ENCODE data around the gene CCRL2. TPM values are rescaled to one million over a fixed set of nuclear protein-coding genes. Genes with fewer than 3 reads are reported as not detected.

Gene CCRL2
- 0.13 to 0.26 TPM (median 0.22 TPM) in 4 of 5 replicates, not detected in the other for total RNA-seq (2022; extraction: Qiagen RNA extraction; ENCODE audit: low read depth)

DNA sequence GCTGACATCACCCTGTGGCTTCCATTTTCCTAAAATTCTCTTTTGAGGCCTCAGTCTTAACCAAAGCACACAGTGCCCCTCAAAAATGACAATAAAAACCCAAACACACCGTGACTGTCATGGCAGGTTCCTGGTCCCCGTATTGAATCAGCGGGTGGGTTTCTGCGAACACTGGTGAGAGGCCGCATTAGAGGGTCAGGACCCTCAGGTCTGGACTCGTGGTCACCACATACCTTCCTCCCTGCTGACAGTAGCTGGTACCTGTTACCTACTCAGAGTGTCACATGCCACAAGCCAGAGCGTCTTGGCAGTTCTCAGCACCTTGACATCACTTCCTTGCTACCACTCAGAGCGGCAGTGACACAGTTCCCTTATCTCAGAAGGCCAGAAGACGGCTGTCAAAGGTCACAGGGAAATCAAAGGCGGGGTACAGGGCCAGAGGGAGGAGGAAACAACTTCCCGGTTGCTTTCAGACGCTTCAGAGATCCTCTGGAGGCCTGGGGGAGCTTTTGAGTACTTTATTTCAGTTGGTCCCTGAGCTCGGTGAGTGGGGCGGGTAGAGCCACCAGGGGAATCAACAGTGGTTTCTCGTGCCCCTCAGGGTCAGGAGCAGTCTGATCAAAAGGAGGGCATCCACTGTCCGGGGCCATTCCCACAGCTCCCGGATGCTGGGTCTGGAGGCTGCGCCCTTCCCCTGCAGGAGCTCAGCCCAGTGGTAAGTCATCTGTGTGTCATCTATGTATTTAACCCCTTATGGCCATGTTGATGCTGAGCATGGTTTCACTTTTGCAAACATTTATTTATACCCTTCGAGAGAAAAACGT lies at the start of gene CCRL2, which contains the start of gene CCR5AS:
TSS of gene CCRL2 (plus strand) at position 472 of the 824 bp plus-strand sequence. CDS start 821 bp downstream, outside the sequence.
TSS of gene CCR5AS (minus strand) at position 279 of the 824 bp plus-strand sequence.

GRCh38 chr3:46370839-46371518 lies 36.1 kb upstream of the CCRL2 start, which contains the start of gene CCR5:
CCR5 (plus strand) TSS chr3:46370946; CDS start chr3:46372903, 1,957 bp downstream.

Other genes with a start within 250 kb of the CCRL2 start
- not detected in 5 replicates for gene CCR1, start 198.9 kb upstream of the CCRL2 start, total RNA-seq (2022; extraction: Qiagen RNA extraction; ENCODE audit: low read depth)
- gene CCR3, start 164.8 kb upstream of the CCRL2 start, total RNA-seq (2022; extraction: Qiagen RNA extraction; ENCODE audit: low read depth) = not detected in 5 replicates
- not detected in 5 replicates for gene CCR2, start 53.1 kb upstream of the CCRL2 start, total RNA-seq (2022; extraction: Qiagen RNA extraction; ENCODE audit: low read depth)
- gene CCR5, start 36.3 kb upstream of the CCRL2 start, total RNA-seq (2022; extraction: Qiagen RNA extraction; ENCODE audit: low read depth) = not detected in 5 replicates
- gene LTF, start 57.6 kb downstream of the CCRL2 start, total RNA-seq (2022; extraction: Qiagen RNA extraction; ENCODE audit: low read depth) = 0.07 TPM in 1 of 5 replicates, not detected in the others
- not detected in 5 replicates for gene RTP3, start 90.7 kb downstream of the CCRL2 start, total RNA-seq (2022; extraction: Qiagen RNA extraction; ENCODE audit: low read depth)
- not detected in 5 replicates for gene LRRC2, start 159.0 kb downstream of the CCRL2 start, total RNA-seq (2022; extraction: Qiagen RNA extraction; ENCODE audit: low read depth)
- gene FAM240A, start 205.3 kb downstream of the CCRL2 start, total RNA-seq (2022; extraction: Qiagen RNA extraction; ENCODE audit: low read depth) = not detected in 5 replicates